DOHH2 (cell line): ENCODE results near the gene OR2T35.

Experiments
- H3F3A ChIP-seq: fragments of 200-600 bp; sonication (generic), shearing (Covaris generic); 2 replicates; pipeline ENCODE4 v1.6.0; 2016; ENCODE audit warnings: antibody characterized with exemption, mild to moderate bottlenecking; ENCODE audit not compliant: control insufficient read depth, insufficient read depth
- H3K27ac ChIP-seq: fragments of 200-600 bp; sonication (generic); 2 replicates; pipeline ENCODE4 v1.5.1; 2014; ENCODE audit warnings: low read depth, mild to moderate bottlenecking, low read length, moderate library complexity
- H3K27me3 ChIP-seq: fragments of 200-600 bp; sonication (generic); 2 replicates; pipeline ENCODE4 v1.6.1; 2014; ENCODE audit warnings: mild to moderate bottlenecking, low read length, mixed read lengths; ENCODE audit not compliant: control insufficient read depth
- H3K36me3 ChIP-seq: fragments of 200-600 bp; sonication (generic); 2 replicates; pipeline ENCODE4 v1.6.1; 2014; ENCODE audit warnings: mild to moderate bottlenecking, low read length, moderate library complexity, mixed read lengths; ENCODE audit not compliant: control insufficient read depth
- H3K4me1 ChIP-seq: fragments of 200-600 bp; sonication (generic); 2 replicates; pipeline ENCODE4 v1.6.1; 2014; ENCODE audit warnings: mild to moderate bottlenecking, low read length, mixed read lengths; ENCODE audit not compliant: control insufficient read depth
- H3K4me2 ChIP-seq: fragments of 200-600 bp; sonication (generic); 2 replicates; pipeline ENCODE4 v1.6.0; 2014; ENCODE audit warnings: mild to moderate bottlenecking, low read length, moderate library complexity
- H3K4me3 ChIP-seq: fragments of 200-600 bp; sonication (generic); 2 replicates; pipeline ENCODE4 v1.5.1; 2014; ENCODE audit warnings: mild to moderate bottlenecking, low read length, mixed read lengths
- H3K79me2 ChIP-seq: fragments of 200-600 bp; sonication (generic); 2 replicates; pipeline ENCODE4 v1.6.1; 2014; ENCODE audit warnings: mild to moderate bottlenecking, low read length, mixed read lengths; ENCODE audit not compliant: control insufficient read depth
- H3K9me2 ChIP-seq: fragments of 200-600 bp; sonication (generic); replicated peaks from 2 replicates; pipeline ENCODE4 v1.6.1; 2014; ENCODE audit warnings: mild to moderate bottlenecking, low read length, mixed read lengths; ENCODE audit not compliant: control insufficient read depth
- H3K9me3 ChIP-seq: fragments of 200-600 bp; sonication (generic); 2 replicates; pipeline ENCODE4 v1.6.1; 2014; ENCODE audit warnings: antibody characterized with exemption, low read length, mixed read lengths; ENCODE audit not compliant: control insufficient read depth, insufficient read depth
- H4K20me1 ChIP-seq: fragments of 200-600 bp; sonication (generic); 2 replicates; pipeline ENCODE4 v1.6.0; 2014; ENCODE audit warnings: low read depth, mild to moderate bottlenecking, antibody characterized with exemption, low read length, moderate library complexity; ENCODE audit not compliant: control insufficient read depth, insufficient read depth
- EZH2phosphoT487 ChIP-seq: fragments of 200-600 bp; sonication (generic); IDR thresholded peaks from 2 replicates; pipeline ENCODE4 v1.6.1; 2017; ENCODE audit warnings: borderline replicate concordance, mild to moderate bottlenecking, antibody characterized with exemption, low read length, moderate library complexity, mixed read lengths
- TF ChIP-seq, protein P1 (sequence below): fragments of 200-600 bp; sonication (generic); IDR thresholded peaks from one replicate; pipeline ENCODE4 v1.5.1; 2014; ENCODE audit warnings: antibody characterized with exemption, mild to moderate bottlenecking, low read depth, low read length; ENCODE audit not compliant: poor library complexity, severe bottlenecking

Gene OR2T35

DNA sequence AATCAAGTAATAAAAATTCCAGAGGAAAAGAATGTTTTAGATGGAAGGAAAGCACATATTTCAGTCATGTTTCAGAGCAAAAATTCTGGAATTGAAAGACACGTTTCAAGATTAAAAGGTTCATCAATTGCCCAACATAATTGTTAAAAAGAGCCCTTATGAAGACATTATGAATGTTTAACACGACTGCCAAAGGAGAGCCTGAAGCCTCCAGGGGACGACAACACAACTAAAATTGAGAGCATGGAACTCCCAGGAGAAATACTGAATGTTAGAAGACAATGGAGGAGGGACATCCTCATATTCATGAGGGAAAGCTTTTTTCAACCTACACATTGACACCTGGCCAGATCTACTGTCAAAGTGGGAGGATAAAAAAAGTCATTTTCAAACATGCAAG is 26.2 kb downstream of the OR2T35 start:
- no peak overlapping the region for H3K4me3 ChIP-seq
- no peaks in the 10 kb centered on the region for H3K36me3 ChIP-seq
- no peak overlapping the region for H3K4me2 ChIP-seq
- H4K20me1 ChIP-seq, result no peaks in the 10 kb centered on the region
- H3F3A ChIP-seq, result no peaks in the 10 kb centered on the region
- H3K9me3 ChIP-seq, result no peaks in the 10 kb centered on the region
- no peaks in the 10 kb centered on the region for H3K9me2 ChIP-seq
- H3K4me1 ChIP-seq, result 0 out of 2 replicates have a peak, but pooled peaks cover 3% of the 10 kb centered on the region
- no peaks in the 10 kb centered on the region for H3K79me2 ChIP-seq
- TF ChIP-seq, protein P1, sequence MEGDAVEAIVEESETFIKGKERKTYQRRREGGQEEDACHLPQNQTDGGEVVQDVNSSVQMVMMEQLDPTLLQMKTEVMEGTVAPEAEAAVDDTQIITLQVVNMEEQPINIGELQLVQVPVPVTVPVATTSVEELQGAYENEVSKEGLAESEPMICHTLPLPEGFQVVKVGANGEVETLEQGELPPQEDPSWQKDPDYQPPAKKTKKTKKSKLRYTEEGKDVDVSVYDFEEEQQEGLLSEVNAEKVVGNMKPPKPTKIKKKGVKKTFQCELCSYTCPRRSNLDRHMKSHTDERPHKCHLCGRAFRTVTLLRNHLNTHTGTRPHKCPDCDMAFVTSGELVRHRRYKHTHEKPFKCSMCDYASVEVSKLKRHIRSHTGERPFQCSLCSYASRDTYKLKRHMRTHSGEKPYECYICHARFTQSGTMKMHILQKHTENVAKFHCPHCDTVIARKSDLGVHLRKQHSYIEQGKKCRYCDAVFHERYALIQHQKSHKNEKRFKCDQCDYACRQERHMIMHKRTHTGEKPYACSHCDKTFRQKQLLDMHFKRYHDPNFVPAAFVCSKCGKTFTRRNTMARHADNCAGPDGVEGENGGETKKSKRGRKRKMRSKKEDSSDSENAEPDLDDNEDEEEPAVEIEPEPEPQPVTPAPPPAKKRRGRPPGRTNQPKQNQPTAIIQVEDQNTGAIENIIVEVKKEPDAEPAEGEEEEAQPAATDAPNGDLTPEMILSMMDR, result peak; percentile 88
- TF ChIP-seq EZH2phosphoT487, result no peak
- peaks cover 3% of the 10 kb centered on the region; the same call in 1 of the 2 replicates for H3K27me3 ChIP-seq
- no peak overlapping the region for H3K27ac ChIP-seq

DNA sequence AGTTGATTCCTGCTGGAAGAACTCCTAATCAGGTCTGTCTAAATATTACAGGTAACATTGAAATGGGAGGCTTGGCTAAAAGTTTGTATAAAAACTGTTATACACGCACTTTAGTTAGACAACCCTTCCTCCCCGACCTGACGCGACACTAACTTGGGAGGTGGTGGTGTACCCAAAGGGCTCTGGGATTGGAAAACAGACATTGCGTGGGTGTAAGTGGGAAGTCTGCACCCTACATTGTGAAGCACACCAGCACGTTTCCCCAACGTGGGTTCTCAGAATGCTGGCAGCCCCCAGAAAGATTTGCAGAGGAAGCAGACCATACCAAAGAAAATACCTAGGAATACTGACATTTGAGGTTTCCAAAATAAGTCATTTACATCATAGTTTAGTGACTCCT is 27.0 kb downstream of the OR2T35 start:
- no peak overlapping the region for H3K4me2 ChIP-seq
- H3K4me3 ChIP-seq, result no peak overlapping the region
- H3K36me3 ChIP-seq, result no peaks in the 10 kb centered on the region
- no peaks in the 10 kb centered on the region for H3F3A ChIP-seq
- no peaks in the 10 kb centered on the region for H3K79me2 ChIP-seq
- no peak overlapping the region for H3K27ac ChIP-seq
- H3K4me1 ChIP-seq, result 0 out of 2 replicates have a peak, but pooled peaks cover 3% of the 10 kb centered on the region
- H3K9me2 ChIP-seq, result no peaks in the 10 kb centered on the region
- no peaks in the 10 kb centered on the region for H3K9me3 ChIP-seq
- H4K20me1 ChIP-seq, result no peaks in the 10 kb centered on the region
- H3K27me3 ChIP-seq, result peaks cover 4% of the 10 kb centered on the region; the same call in 1 of the 2 replicates
- TF ChIP-seq EZH2phosphoT487, result no peak
- TF ChIP-seq, protein P1, result no peak

DNA sequence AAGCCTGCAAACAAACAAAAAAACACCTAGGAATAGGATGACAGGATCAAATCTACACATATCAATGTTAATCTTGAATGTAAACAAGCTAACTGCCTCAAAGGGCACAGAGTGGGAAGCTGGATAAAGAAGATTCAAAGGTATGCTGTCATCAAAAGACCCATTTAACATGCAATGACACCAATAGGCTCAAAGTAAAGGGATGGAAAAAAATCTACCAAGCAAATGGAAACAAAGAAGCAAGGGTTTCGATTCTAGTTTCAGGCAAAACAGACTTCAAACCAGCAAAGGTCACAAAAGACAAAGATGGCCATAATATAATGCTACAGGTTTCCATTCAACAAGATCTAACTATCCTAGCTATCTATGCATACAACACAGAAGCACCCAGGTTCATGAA is 31.3 kb downstream of the OR2T35 start:
- H3F3A ChIP-seq, result no peaks in the 10 kb centered on the region
- no peaks in the 10 kb centered on the region for H3K9me3 ChIP-seq
- no peaks in the 10 kb centered on the region for H3K79me2 ChIP-seq
- no peaks in the 10 kb centered on the region for H3K9me2 ChIP-seq
- H3K27ac ChIP-seq, result no peak overlapping the region
- no peak overlapping the region for H3K4me3 ChIP-seq
- no peak for TF ChIP-seq EZH2phosphoT487
- TF ChIP-seq, protein P1, result no peak
- no peak overlapping the region for H3K4me2 ChIP-seq
- H3K4me1 ChIP-seq, result no peaks in the 10 kb centered on the region
- no peaks in the 10 kb centered on the region for H4K20me1 ChIP-seq
- peaks cover 5% of the 10 kb centered on the region; the same call in 1 of the 2 replicates for H3K27me3 ChIP-seq
- no peaks in the 10 kb centered on the region for H3K36me3 ChIP-seq
